Thoracic aorta (tissue), 2 donors: ENCODE results near the gene PHOX2B. TPM values are rescaled to one million over a fixed set of nuclear protein-coding genes. Genes with fewer than 3 reads are reported as not detected.
"Not testable (repeated sequence)": the region's sequence is repeated elsewhere in the genome, so short reads cannot be mapped to it uniquely, and the experiment has no call there.

ENCODE experiments used
- ATAC-seq: fragments of 150-250 bp; one replicate; pipeline ENCODE4 v1.8.0; 2017; ENCODE audit warnings: low read depth; ENCODE audit not compliant: insufficient number of reproducible peaks, low FRiP score
- DNase-seq: peaks from one replicate; pipeline ENCODE4 v3.0.0-alpha.2; 2020; ENCODE audit warnings: low spot score
- H3K27ac ChIP-seq, 2 donors: fragments of 200-600 bp; sonication (generic); 1 replicate in 1 of 2; 2 replicates in 1 of 2; pipeline ENCODE4 v1.5.1; 2016; ENCODE audit warnings: mild to moderate bottlenecking in 2 of 2, moderate library complexity in 2 of 2
- H3K27me3 ChIP-seq: fragments of 200-600 bp; sonication (generic); replicated peaks from 2 replicates; pipeline ENCODE4 v1.6.0; 2016; ENCODE audit warnings: mild to moderate bottlenecking; ENCODE audit not compliant: insufficient read depth
- H3K36me3 ChIP-seq: fragments of 200-600 bp; sonication (generic); one replicate; pipeline ENCODE4 v1.5.1; 2016
- H3K4me1 ChIP-seq, 2 donors: fragments of 200-600 bp; sonication (generic); 1 replicate in 1 of 2; 2 replicates in 1 of 2; pipeline versions ENCODE4 v1.5.1 to v1.6.0; 2016; ENCODE audit warnings: low read depth in 2 of 2, mild to moderate bottlenecking in 1 of 2; ENCODE audit not compliant: control insufficient read depth in 1 of 2
- H3K4me3 ChIP-seq: fragments of 200-600 bp; sonication (generic); 2 replicates; pipeline ENCODE4 v1.5.1; 2016; ENCODE audit warnings: mild to moderate bottlenecking
- H3K9me3 ChIP-seq: fragments of 200-600 bp; sonication (generic); 2 replicates; pipeline ENCODE4 v1.5.1; 2016
- total RNA-seq, 2 donors: library from RNA; depleted of rRNA; stranded (reverse); fragments of >200 nt; gene quantifications; one replicate each; pipeline versions ENCODE4 v1.1.0 to v1.2.3, GENCODE V29; 2016
- TF ChIP-seq, protein P1 (sequence below): fragments of 200-600 bp; sonication (generic); IDR thresholded peaks from one replicate; pipeline ENCODE4 v1.5.1; 2019; ENCODE audit warnings: antibody characterized with exemption

Gene PHOX2B
- total RNA-seq, 2 donors from 2014 or later = not detected

GRCh38 chr4:41718907-41719306, 29.6 kb downstream of the PHOX2B start:
- DNase-seq (no peak), ATAC-seq (no peak)
- H3K9me3 ChIP-seq = no peaks in the 10 kb centered on the region
- H3K36me3 ChIP-seq = no peaks in the 10 kb centered on the region
- H3K27ac ChIP-seq = no peak overlapping the region
- no peak overlapping the region for H3K4me3 ChIP-seq
- no peaks in the 10 kb centered on the region for H3K27me3 ChIP-seq
- TF ChIP-seq, protein P1, sequence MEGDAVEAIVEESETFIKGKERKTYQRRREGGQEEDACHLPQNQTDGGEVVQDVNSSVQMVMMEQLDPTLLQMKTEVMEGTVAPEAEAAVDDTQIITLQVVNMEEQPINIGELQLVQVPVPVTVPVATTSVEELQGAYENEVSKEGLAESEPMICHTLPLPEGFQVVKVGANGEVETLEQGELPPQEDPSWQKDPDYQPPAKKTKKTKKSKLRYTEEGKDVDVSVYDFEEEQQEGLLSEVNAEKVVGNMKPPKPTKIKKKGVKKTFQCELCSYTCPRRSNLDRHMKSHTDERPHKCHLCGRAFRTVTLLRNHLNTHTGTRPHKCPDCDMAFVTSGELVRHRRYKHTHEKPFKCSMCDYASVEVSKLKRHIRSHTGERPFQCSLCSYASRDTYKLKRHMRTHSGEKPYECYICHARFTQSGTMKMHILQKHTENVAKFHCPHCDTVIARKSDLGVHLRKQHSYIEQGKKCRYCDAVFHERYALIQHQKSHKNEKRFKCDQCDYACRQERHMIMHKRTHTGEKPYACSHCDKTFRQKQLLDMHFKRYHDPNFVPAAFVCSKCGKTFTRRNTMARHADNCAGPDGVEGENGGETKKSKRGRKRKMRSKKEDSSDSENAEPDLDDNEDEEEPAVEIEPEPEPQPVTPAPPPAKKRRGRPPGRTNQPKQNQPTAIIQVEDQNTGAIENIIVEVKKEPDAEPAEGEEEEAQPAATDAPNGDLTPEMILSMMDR = no peak
- H3K4me1 ChIP-seq = no peaks in the 10 kb centered on the region

- no peak overlapping the region for H3K27ac ChIP-seq
- ATAC-seq = no peak
Measured at GRCh38 chr4:41715155-41715554, 33.4 kb downstream of the PHOX2B start.

GRCh38 chr4:41714364-41715000, 34.0 kb downstream of the PHOX2B start:
- TF ChIP-seq, protein P1 = no peak
- ATAC-seq (no peak), DNase-seq (no peak)
- Histone ChIP-seq H3K9me3 (no peaks in the 10 kb centered on the region), H3K27ac (no peak overlapping the region), H3K36me3 (no peaks in the 10 kb centered on the region), H3K27me3 (no peaks in the 10 kb centered on the region), H3K4me3 (no peak overlapping the region), H3K4me1 (no peaks in the 10 kb centered on the region)

More at GRCh38 chr4:41715155-41715554, 33.4 kb downstream of the PHOX2B start:
- no peaks in the 10 kb centered on the region for H3K27me3 ChIP-seq
- no peak for DNase-seq
- H3K9me3 ChIP-seq = no peaks in the 10 kb centered on the region
- no peak overlapping the region for H3K4me3 ChIP-seq
- no peaks in the 10 kb centered on the region for H3K36me3 ChIP-seq
- TF ChIP-seq, protein P1 = no peak
- no peaks in the 10 kb centered on the region for H3K4me1 ChIP-seq

DNA sequence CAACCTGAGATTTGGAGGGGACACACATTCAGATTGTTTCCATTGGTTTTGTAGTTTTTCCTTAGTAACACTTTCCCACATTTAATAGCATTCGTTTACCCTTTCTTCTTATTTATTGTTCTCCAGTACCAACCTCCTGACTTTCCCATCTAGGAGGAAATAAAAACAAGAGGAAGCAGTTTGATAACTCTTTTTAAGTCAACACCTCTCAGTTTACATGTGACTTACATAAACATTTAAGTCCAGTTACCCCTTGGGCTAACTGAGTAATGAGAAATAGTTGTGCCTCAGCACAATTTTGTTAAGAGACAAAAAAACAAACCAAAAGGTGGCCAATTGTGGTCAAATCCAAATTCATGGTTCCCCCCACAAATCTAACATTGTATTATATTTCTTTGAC, 34.8 kb downstream of the PHOX2B start:
- Histone ChIP-seq H3K27me3 (no peaks in the 10 kb centered on the region), H3K4me3 (no peak overlapping the region), H3K4me1 (no peaks in the 10 kb centered on the region), H3K36me3 (no peaks in the 10 kb centered on the region), H3K27ac (no peak overlapping the region), H3K9me3 (no peaks in the 10 kb centered on the region)
- DNase-seq (no peak), ATAC-seq (no peak)
- TF ChIP-seq, protein P1 = no peak

DNA sequence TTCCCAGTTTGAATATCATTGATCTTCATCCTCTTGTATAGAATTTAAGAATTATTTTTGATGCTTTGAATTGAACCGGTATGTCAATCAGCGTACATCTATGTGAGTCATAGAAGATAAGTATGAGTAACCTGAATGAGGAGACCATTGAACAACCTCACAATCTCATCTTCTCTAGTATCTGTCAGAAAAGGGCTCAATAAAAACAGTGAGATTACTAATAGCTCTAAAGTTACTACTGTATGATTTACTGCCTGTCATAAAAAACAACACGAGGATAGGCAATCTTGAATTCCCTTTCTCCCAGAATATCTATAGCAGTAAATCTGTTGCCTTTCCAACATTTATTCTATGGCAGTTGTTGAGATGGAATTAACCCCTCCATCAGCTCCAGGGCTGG, 36.1 kb downstream of the PHOX2B start:
- no peaks in the 10 kb centered on the region for H3K9me3 ChIP-seq
- H3K36me3 ChIP-seq = no peaks in the 10 kb centered on the region
- TF ChIP-seq, protein P1 = no peak
- H3K4me3 ChIP-seq = no peak overlapping the region
- ATAC-seq (no peak), DNase-seq (no peak)
- H3K27ac ChIP-seq = no peak overlapping the region
- H3K27me3 ChIP-seq = no peaks in the 10 kb centered on the region
- H3K4me1 ChIP-seq = no peaks in the 10 kb centered on the region

GRCh38 chr4:41711654-41712053, 36.9 kb downstream of the PHOX2B start:
- H3K4me1 ChIP-seq, ATAC-seq, H3K9me3 ChIP-seq, H3K27ac ChIP-seq, H3K36me3 ChIP-seq, H3K4me3 ChIP-seq, H3K27me3 ChIP-seq, DNase-seq: not testable (repeated sequence)
